ENCODE results near the gene PLAAT2. TPM values are rescaled to one million over a fixed set of nuclear protein-coding genes. Genes with fewer than 3 reads are reported as not detected.
"Not testable (repeated sequence)": the region's sequence is repeated elsewhere in the genome, so short reads cannot be mapped to it uniquely, and the experiment has no call there.

PLAAT2 gene
- total RNA-seq, 4 donors from 2014 or later: 4.3 TPM; not detected in 3

- H3K4me3 ChIP-seq (ENCODE audit: low read depth, poor library complexity, severe bottlenecking): no peak overlapping the region
- TF ChIP-seq POLR2A (IDR thresholded peaks at IDR 0.05) (no peak), CTCF (IDR thresholded peaks at IDR 0.05) (no peak)
- WGBS, 2 donors: 92% methylated on average over 6 of the region's 6 CpGs
- DNase-seq (ENCODE audit: low spot score in 2 of 2): no peak
- intact Hi-C loops (cut with DNase I; ENCODE audit: low total_unique reads): no loop called here
These were observed 23.4 kb upstream of the PLAAT2 start for GRCh38 chr11:63586451-63587166.

- no peak for DNase-seq (ENCODE audit: low spot score in 2 of 2)
- TF ChIP-seq POLR2A (IDR thresholded peaks at IDR 0.05) (no peak), CTCF (IDR thresholded peaks at IDR 0.05) (no peak)
- intact Hi-C loops (cut with DNase I; ENCODE audit: low total_unique reads): no loop called here
- no peak overlapping the region for H3K4me3 ChIP-seq (ENCODE audit: low read depth, poor library complexity, severe bottlenecking)
These were observed 20.1 kb upstream of the PLAAT2 start for GRCh38 chr11:63583357-63583677.

- DNase-seq (ENCODE audit: low spot score in 2 of 2); intact Hi-C loops (cut with DNase I; ENCODE audit: low total_unique reads); H3K4me3 ChIP-seq (ENCODE audit: low read depth, poor library complexity, severe bottlenecking): not testable (repeated sequence)
- WGBS, 2 donors: 54 to 59% methylated on average over 7 of the region's 7 CpGs
These were observed 18.0 kb upstream of the PLAAT2 start for GRCh38 chr11:63581224-63581623.

- 93 to 95% methylated on average over 3 of the region's 3 CpGs for WGBS, 2 donors
These were observed 15.7 kb upstream of the PLAAT2 start for GRCh38 chr11:63578882-63579281.

GRCh38 chr11:63574856-63575602 lies 11.8 kb upstream of the PLAAT2 start:
- H3K4me3 ChIP-seq (ENCODE audit: low read depth, poor library complexity, severe bottlenecking): no peak overlapping the region
- TF ChIP-seq CTCF (IDR thresholded peaks at IDR 0.05) (no peak), POLR2A (IDR thresholded peaks at IDR 0.05) (no peak)
- 47 to 61% methylated on average over 10 of the region's 10 CpGs for WGBS, 2 donors
- peak in 1 of 2 donors; percentile 56 for DNase-seq (ENCODE audit: low spot score in 2 of 2)
- intact Hi-C loops (cut with DNase I; ENCODE audit: low total_unique reads): no loop called here

More at GRCh38 chr11:63578882-63579281, 15.7 kb upstream of the PLAAT2 start:
- H3K4me3 ChIP-seq (ENCODE audit: low read depth, poor library complexity, severe bottlenecking); DNase-seq (ENCODE audit: low spot score in 2 of 2); intact Hi-C loops (cut with DNase I; ENCODE audit: low total_unique reads): not testable (repeated sequence)

- no peak for TF ChIP-seq CTCF (IDR thresholded peaks at IDR 0.05)
- no peak for TF ChIP-seq POLR2A (IDR thresholded peaks at IDR 0.05)
- H3K4me3 ChIP-seq (ENCODE audit: low read depth, poor library complexity, severe bottlenecking): no peak overlapping the region
- 58 to 73% methylated on average over 15 of the region's 15 CpGs for WGBS, 2 donors
- DNase-seq (ENCODE audit: low spot score in 2 of 2): no peak
- intact Hi-C loops (cut with DNase I; ENCODE audit: low total_unique reads): no loop called here
These were observed 11.0 kb upstream of the PLAAT2 start for GRCh38 chr11:63573881-63574855.
